IMR-90 (cell line): Measurements from ENCODE around the gene RECK. TPM values are rescaled to one million over a fixed set of nuclear protein-coding genes. Genes with fewer than 3 reads are reported as not detected.

Experiments
- ATAC-seq: fragments of 200-7000 bp; cut with Tn5 transposase; 2 replicates; pipeline ENCODE4 v1.9.1; 2020; ENCODE audit warnings: low read depth, mild to moderate bottlenecking, moderate library complexity
- BruUV-seq: library from RNA; stranded (reverse); fragments of 400-500 nt; replicated peaks from 2 replicates; lab custom pipeline; 2021; lab: Mats Ljungman, UMichigan
- CTCF ChIA-PET: fragments of 300-600 bp; formaldehyde crosslinking; extraction: SDS; loops from one replicate; lab custom pipeline; 2021; ENCODE audit warnings: antibody characterized with exemption; lab: Yijun Ruan, JAX
- POLR2A ChIA-PET: fragments of 300-600 bp; sonication (Branson Sonifier 250); formaldehyde crosslinking; loops from one replicate; lab custom pipeline; 2022; ENCODE audit warnings: antibody characterized with exemption; ENCODE audit not compliant: unreplicated experiment; lab: Charles Lee
- DNase-seq: peaks from one replicate; pipeline ENCODE4 v3.0.0; 2013
- H2AFZ ChIP-seq: replicated peaks from 2 replicates; pipeline ENCODE3; 2013; ENCODE audit warnings: low read length, mild to moderate bottlenecking; ENCODE audit not compliant: poor library complexity
- H2AK5ac ChIP-seq: 2 replicates; pipeline ENCODE4 v1.6.1; 2013; ENCODE audit warnings: low read depth, low read length, inconsistent platforms
- H2AK9ac ChIP-seq: replicated peaks from 2 replicates; pipeline ENCODE3; 2013; ENCODE audit warnings: mild to moderate bottlenecking, low read depth, low read length, moderate library complexity; ENCODE audit not compliant: poor library complexity
- H2BK120ac ChIP-seq: 2 replicates; pipeline ENCODE4 v1.6.1; 2013; ENCODE audit warnings: low read depth, low read length, inconsistent platforms
- H2BK15ac ChIP-seq: 3 replicates; pipeline ENCODE4 v1.6.1; 2013; ENCODE audit warnings: low read depth, low read length, inconsistent platforms
- H2BK20ac ChIP-seq: 2 replicates; pipeline ENCODE4 v1.6.1; 2013; ENCODE audit warnings: low read depth, mild to moderate bottlenecking, inconsistent platforms, low read length, moderate library complexity
- H2BK5ac ChIP-seq: 2 replicates; pipeline ENCODE4 v1.6.1; 2013; ENCODE audit warnings: mild to moderate bottlenecking, low read depth, low read length, inconsistent platforms; ENCODE audit not compliant: poor library complexity, severe bottlenecking
- H3K14ac ChIP-seq: replicated peaks from 2 replicates; pipeline ENCODE4 v1.6.1; 2013; ENCODE audit warnings: low read depth, low read length, inconsistent platforms
- H3K18ac ChIP-seq: 2 replicates; pipeline ENCODE4 v1.6.1; 2013; ENCODE audit warnings: low read depth, low read length, control low read depth
- H3K23ac ChIP-seq: 2 replicates; pipeline ENCODE4 v1.6.1; 2013; ENCODE audit warnings: low read depth, low read length, inconsistent platforms
- H3K27ac ChIP-seq: 2 replicates; pipeline ENCODE4 v1.5.1; 2013; ENCODE audit warnings: mild to moderate bottlenecking, control low read depth, low read length; ENCODE audit not compliant: insufficient read depth
- H3K27me3 ChIP-seq: 2 replicates; pipeline ENCODE4 v1.6.1; 2013; ENCODE audit warnings: low read length; ENCODE audit not compliant: control insufficient read depth, insufficient read depth
- H3K36me3 ChIP-seq: 2 replicates; pipeline ENCODE4 v1.6.1; 2013; ENCODE audit warnings: low read length, mixed read lengths; ENCODE audit not compliant: control insufficient read depth, insufficient read depth
- H3K4ac ChIP-seq: 2 replicates; pipeline ENCODE4 v1.6.1; 2013; ENCODE audit warnings: low read depth, low read length, inconsistent platforms
- H3K4me1 ChIP-seq: 2 replicates; pipeline ENCODE4 v1.6.1; 2013; ENCODE audit warnings: low read length, mixed read lengths; ENCODE audit not compliant: control insufficient read depth, insufficient read depth
- H3K4me2 ChIP-seq: 2 replicates; pipeline ENCODE4 v1.6.1; 2013; ENCODE audit warnings: low read depth, mild to moderate bottlenecking, control low read depth, low read length, moderate library complexity
- H3K4me3 ChIP-seq: 2 replicates; pipeline ENCODE4 v1.5.1; 2013; ENCODE audit warnings: low read depth, mild to moderate bottlenecking, control low read depth, low read length, moderate library complexity; ENCODE audit not compliant: insufficient read depth
- H3K56ac ChIP-seq: 2 replicates; pipeline ENCODE4 v1.6.1; 2013; ENCODE audit warnings: low read length, inconsistent platforms; ENCODE audit not compliant: insufficient read depth; ENCODE audit errors: extremely low read depth
- H3K79me1 ChIP-seq, 2 experiments: 2 replicates each; pipeline ENCODE4 v1.6.1; 2013; ENCODE audit warnings: low read length in 2 of 2, inconsistent platforms in 1 of 2, low read depth in 1 of 2
- H3K9ac ChIP-seq: 2 replicates; pipeline ENCODE4 v1.6.1; 2013; ENCODE audit warnings: low read depth, low read length, control low read depth
- H3K9me1 ChIP-seq: 2 replicates; pipeline ENCODE4 v1.6.1; 2013; ENCODE audit warnings: low read length, inconsistent platforms; ENCODE audit not compliant: insufficient read depth
- H3K9me3 ChIP-seq: 2 replicates; pipeline ENCODE4 v1.6.1; 2013; ENCODE audit warnings: low read length; ENCODE audit not compliant: control insufficient read depth, insufficient read depth
- H4K20me1 ChIP-seq: 2 replicates; pipeline ENCODE4 v1.6.1; 2013; ENCODE audit warnings: low read length, inconsistent platforms; ENCODE audit not compliant: insufficient read depth
- H4K5ac ChIP-seq: 2 replicates; pipeline ENCODE4 v1.6.1; 2013; ENCODE audit warnings: mild to moderate bottlenecking, low read depth, low read length, control low read depth
- H4K8ac ChIP-seq, 2 experiments: 2 replicates each; pipeline ENCODE4 v1.6.1; 2013; ENCODE audit warnings: low read depth in 2 of 2, low read length in 2 of 2, control low read depth in 1 of 2, inconsistent platforms in 1 of 2
- H4K91ac ChIP-seq: 2 replicates; pipeline ENCODE4 v1.6.1; 2013; ENCODE audit warnings: low read depth, low read length, inconsistent platforms; ENCODE audit not compliant: insufficient read depth
- BHLHE40 ChIP-seq: fragments of 150-350 bp; IDR thresholded peaks from 2 replicates; pipeline ENCODE4 v1.6.1; 2016; ENCODE audit warnings: mild to moderate bottlenecking, low read depth, low read length
- CEBPB ChIP-seq: IDR thresholded peaks from 2 replicates; pipeline ENCODE4 v1.6.1; 2012; ENCODE audit warnings: low read depth, low read length, improper control_type of control experiment
- USF2 ChIP-seq: fragments of 150-350 bp; IDR thresholded peaks from 2 replicates; pipeline ENCODE4 v1.6.1; 2017; ENCODE audit warnings: mild to moderate bottlenecking, antibody characterized with exemption, low read length, low read depth
- WGBS, 2 experiments: methylation state at CpG; one replicate each; pipeline versions ENCODE4 v1.1.5 to v1.1.7; 2013; ENCODE audit warnings: missing lambda C conversion rate in 2 of 2; ENCODE audit not compliant: insufficient read length in 1 of 2; ENCODE audit errors: extremely low coverage in 2 of 2; 5-methylcytosine and 5-hydroxymethylcytosine counted together
- dilution Hi-C: fragments of 300-500 bp; cut with HindIII; formaldehyde crosslinking; loops from one replicate; pipeline ENCODE4 v1.14.3; 2018; ENCODE audit warnings: low sequenced_read_pairs; ENCODE audit not compliant: unreplicated experiment
- in situ Hi-C: fragments of 300-500 bp; cut with MboI; formaldehyde crosslinking; loops from 3 replicates; pipeline ENCODE4 v1.14.3; 2019; ENCODE audit warnings: low sequenced_read_pairs, inconsistent platforms, mixed read lengths
- intact Hi-C: fragments of 100-400 bp; cut with micrococcal nuclease; formaldehyde crosslinking; loops from 2 replicates; pipeline ENCODE4 v1.10.0; 2022
- polyA plus RNA-seq, 3 experiments: library from polyadenylated mRNA; depleted of rRNA; stranded (reverse); fragments of >200 nt; gene quantifications; 2 replicates each; pipeline ENCODE4 v1.2.3, GENCODE V29; 2012; ENCODE audit warnings: low replicate concordance in 1 of 3
- total RNA-seq: library from RNA; depleted of rRNA; stranded (reverse); fragments of >200 nt; gene quantifications from 2 replicates; pipeline ENCODE4 v1.2.3, GENCODE V29; 2012

RECK gene
- total and polyA plus RNA-seq, 2 of the 4 experiments (the other 2 are of a cell fraction) = 23.5 to 44.0 TPM

- BruUV-seq = no TSS peak
- H3K27me3 ChIP-seq = no peaks in the 10 kb centered on the region
- H3K18ac ChIP-seq = no peak overlapping the region
- H3K4me1 ChIP-seq = peaks cover 19% of the 10 kb centered on the region
- no peak overlapping the region for H3K4me3 ChIP-seq
- H3K23ac ChIP-seq = no peak overlapping the region
- dilution Hi-C loops = no loop called here
- ChIA-PET CTCF (no interaction called here), POLR2A (no interaction called here)
- H3K4ac ChIP-seq = no peak overlapping the region
- H4K8ac ChIP-seq = no peak overlapping the region
- H3K9ac ChIP-seq = no peak overlapping the region
- no peak overlapping the region for H2BK5ac ChIP-seq
- ATAC-seq = no peak
- H4K20me1 ChIP-seq = peaks cover 7% of the 10 kb centered on the region
- intact Hi-C loops = no loop called here
- peaks cover 0 to 39% of the 10 kb centered on the region in 2 experiments; a peak in 3 of 4 replicates for H3K79me1 ChIP-seq
- in situ Hi-C loops = no loop called here
- H4K91ac ChIP-seq = no peak overlapping the region
- WGBS, 2 experiments = no CpG with 5 or more reads among the region's 9 CpGs
- no peak overlapping the region for H3K14ac ChIP-seq
- peaks cover 37% of the 10 kb centered on the region for H3K36me3 ChIP-seq
- no peak overlapping the region for H2BK20ac ChIP-seq
- TF ChIP-seq CEBPB (no peak), BHLHE40 (no peak), USF2 (no peak)
- H2BK120ac ChIP-seq = no peak overlapping the region
- H2AK9ac ChIP-seq = no peak overlapping the region
- no peak overlapping the region for H2AFZ ChIP-seq
- H3K56ac ChIP-seq = no peak overlapping the region
- H2BK15ac ChIP-seq = no peak overlapping the region
- no peak for DNase-seq
- peaks cover 25% of the 10 kb centered on the region for H3K9me1 ChIP-seq
- peaks cover 2% of the 10 kb centered on the region; the same call in 1 of the 2 replicates for H3K9me3 ChIP-seq
- H2AK5ac ChIP-seq = no peak overlapping the region; the same call in 1 of the 2 replicates
- no peak overlapping the region; the same call in 1 of the 2 replicates for H3K27ac ChIP-seq
- no peak overlapping the region for H4K5ac ChIP-seq
- H3K4me2 ChIP-seq = no peak overlapping the region
These were observed 117.0 kb downstream of the RECK start for GRCh38 chr9:36153746-36154145.
